Stimulated activated CD8-positive, alpha-beta memory T cell treated with anti-CD3 and anti-CD28 coated beads, Interleukin-12 subunit alpha, Interleukin-12 subunit beta, amount 100 ng/mL, for 4 hours (primary cell): ENCODE measurements around the gene GHSR.

Experiments used
- DNase-seq: peaks from one replicate; pipeline ENCODE4 v3.0.0-alpha.2; 2020; ENCODE audit warnings: low read depth

Gene GHSR

DNA sequence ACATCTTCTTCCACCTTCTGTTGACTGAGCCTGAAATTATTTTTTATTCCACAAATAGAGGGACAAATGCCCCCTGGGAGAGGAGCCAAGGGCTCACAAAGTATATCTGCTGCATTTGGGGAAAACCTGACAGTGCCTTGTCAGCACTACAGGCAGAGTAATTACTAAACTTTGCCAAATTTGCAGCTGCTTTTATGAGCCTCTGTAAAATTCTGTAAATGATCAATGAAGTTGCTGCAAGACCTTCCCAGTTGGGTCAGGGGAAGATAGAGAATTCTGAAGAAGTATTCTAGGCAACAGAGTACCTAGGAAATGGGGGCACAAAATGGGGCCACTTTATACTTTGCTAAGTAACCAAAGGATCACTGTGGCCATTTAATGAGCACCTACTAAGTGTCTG is 10.5 kb downstream of the GHSR start:
- no peak for DNase-seq

DNA sequence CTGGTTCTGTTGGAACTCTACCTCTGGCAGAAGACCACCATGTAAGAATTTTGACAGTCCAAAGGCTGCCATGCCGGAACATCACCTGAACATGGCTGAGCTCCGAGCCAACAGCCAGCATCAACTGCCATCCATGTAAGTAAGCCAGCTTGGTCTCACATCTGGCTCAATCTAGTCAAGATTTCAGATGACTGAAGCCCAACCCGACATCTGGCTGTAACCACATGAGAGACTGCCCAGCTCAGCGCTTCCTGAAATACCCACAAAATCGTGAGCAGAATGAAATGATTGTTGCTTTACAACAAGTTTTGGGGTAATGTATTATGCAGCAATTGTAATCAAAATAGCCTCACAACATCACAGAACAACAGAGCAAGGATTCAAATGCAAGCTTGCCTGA is 32.9 kb downstream of the GHSR start:
- DNase-seq: no peak

DNA sequence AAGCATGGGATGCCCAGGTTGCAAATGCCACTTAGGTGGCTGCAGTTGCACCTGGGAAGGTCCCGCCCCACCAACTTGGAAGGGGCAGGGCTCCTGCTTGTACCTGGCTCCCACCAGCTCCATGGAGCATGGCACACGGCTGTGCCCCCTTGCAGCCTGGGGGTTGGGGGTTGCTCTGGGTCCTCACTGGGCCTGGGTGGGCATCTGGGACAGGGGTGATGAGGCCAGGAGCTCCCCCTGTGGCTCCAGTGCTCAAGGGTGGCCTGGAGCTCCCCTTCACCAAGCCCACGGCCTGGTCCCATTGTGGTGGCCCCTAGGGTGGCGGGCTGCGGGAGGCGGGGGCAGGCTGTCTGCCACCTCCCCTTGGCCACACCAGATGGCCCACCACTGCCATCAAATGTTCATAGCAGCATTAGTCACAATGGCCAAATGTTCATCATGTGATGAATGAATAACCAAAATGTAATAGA is 36.7 kb downstream of the GHSR start:
- no peak for DNase-seq

GRCh38 chr3:172410702-172411477 is 37.4 kb downstream of the GHSR start:
- no peak for DNase-seq

GRCh38 chr3:172407872-172408271 is 40.4 kb downstream of the GHSR start:
- no peak for DNase-seq

GRCh38 chr3:172405914-172406313 is 42.3 kb downstream of the GHSR start:
- no peak for DNase-seq

- no peak for DNase-seq
These were observed 43.9 kb downstream of the GHSR start for GRCh38 chr3:172404237-172404962.

GRCh38 chr3:172402892-172403643 is 45.2 kb downstream of the GHSR start:
- no peak for DNase-seq

GRCh38 chr3:172402090-172402489 is 46.2 kb downstream of the GHSR start:
- no peak for DNase-seq

GRCh38 chr3:172398484-172398883 is 49.8 kb downstream of the GHSR start:
- no peak for DNase-seq

GRCh38 chr3:172397716-172398405 is 50.4 kb downstream of the GHSR start:
- no peak for DNase-seq

GRCh38 chr3:172396400-172396799 is 51.9 kb downstream of the GHSR start:
- no peak for DNase-seq

DNA sequence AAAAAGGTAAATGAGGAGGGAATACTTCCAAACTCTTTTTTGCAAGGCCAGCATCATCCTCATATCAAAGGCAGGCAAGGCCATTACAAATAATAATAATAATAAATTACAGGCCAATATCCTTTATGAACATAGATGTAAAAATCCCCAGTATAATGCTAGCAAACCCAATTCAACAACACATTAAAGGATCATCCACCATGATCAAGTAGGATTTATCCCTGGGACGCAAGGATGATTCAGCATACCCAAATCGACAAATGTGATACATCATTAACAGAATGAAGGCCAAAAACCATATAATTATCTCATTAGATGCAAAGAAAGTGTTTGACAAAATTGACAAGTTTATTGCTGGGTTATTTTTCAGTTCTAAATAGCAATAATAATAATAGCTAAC is 53.6 kb downstream of the GHSR start:
- no peak for DNase-seq
